ENCODE results near the gene RNF168.
"Not testable (repeated sequence)": the region's sequence is repeated elsewhere in the genome, so short reads cannot be mapped to it uniquely, and the experiment has no call there.

RNF168 gene

DNA sequence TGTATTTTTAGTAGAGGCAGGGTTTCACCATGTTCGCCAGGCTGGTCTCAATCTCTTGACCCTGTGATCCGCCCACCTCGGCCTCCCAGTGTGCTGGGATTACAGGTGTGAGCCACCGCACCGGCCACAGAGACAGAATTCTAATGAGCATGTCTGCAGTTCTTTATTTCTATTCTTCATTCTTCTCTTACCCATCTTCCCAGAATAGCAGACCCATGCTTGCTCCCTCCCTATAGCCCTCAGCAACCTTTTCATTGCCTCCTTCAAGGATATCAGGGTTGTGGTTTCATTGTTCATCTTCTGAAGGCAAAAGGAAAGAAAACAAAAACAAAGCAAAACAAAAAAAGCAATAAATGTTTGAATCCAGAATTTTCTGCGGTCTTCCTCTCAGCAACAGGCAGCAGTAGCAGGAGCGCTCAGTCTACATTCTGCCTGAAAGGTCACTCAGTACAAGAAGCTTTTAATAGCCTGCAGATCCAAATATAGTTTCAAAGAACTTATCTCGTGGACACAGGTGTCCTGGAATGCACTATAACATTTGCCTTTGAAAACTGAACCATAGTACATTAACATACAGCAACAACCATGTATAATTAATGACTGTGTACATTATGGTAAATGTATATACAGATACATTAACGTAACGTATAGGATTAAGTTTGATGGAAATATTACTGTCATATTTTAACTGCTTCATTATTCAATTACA is 11.5 kb upstream of the RNF168 start, which contains the start of gene SMCO1:
Gene SMCO1 (minus strand): TSS at position 434 of the 709 bp plus-strand sequence. CDS start 137 bp downstream, at position 297.
- DNase-seq (no peak), ATAC-seq (no peak)

DNA sequence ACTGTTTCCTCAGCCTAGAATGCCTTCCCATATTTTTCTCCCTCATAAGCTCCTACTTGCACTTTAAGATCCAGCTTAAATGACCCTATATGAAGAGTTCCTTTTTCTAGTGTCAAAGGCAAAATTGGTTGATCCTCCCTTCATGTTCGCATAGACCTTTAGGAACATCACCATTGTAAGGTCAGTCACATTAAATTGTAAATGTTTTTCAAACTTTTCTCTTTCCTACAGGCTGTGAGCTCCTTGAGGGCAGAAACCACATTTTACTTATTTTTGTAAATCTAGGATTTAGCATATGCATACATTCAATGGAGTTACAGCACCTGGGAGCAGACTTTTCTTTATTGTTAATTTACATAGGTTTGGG is 10.8 kb upstream of the RNF168 start:
- ATAC-seq (no peak), DNase-seq (no peak)

DNA sequence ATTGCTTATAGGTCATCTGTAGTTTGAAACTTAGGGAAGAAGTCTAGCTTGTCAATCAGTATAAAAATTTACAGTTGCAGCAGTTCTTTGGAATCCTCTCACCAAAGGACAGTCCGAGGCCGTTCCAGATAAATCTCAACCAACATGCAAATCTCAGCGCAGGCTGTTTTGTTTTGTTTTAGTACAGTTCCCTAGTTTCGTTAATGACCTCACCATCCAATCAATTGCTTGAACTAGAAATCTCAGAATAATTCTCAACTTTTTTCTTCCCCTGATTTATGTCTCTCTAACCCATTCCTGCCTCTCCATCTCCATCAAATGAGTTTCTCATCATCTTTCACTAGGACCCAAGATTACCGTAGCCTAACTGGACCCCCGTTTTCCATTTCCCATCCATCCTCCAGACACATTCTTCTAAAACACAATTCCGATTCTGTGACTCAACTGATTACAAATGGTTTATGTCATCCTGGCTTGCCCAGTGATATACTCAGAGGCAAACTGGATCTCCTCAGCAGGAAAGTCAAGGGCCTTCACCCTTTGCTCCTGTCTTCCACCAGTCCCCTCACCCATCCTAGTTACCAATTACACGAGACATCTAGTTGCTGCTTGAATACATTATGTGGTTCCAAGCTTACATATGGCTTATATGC is 10.3 kb upstream of the RNF168 start:
- ATAC-seq: no peak
- DNase-seq: no peak

DNA sequence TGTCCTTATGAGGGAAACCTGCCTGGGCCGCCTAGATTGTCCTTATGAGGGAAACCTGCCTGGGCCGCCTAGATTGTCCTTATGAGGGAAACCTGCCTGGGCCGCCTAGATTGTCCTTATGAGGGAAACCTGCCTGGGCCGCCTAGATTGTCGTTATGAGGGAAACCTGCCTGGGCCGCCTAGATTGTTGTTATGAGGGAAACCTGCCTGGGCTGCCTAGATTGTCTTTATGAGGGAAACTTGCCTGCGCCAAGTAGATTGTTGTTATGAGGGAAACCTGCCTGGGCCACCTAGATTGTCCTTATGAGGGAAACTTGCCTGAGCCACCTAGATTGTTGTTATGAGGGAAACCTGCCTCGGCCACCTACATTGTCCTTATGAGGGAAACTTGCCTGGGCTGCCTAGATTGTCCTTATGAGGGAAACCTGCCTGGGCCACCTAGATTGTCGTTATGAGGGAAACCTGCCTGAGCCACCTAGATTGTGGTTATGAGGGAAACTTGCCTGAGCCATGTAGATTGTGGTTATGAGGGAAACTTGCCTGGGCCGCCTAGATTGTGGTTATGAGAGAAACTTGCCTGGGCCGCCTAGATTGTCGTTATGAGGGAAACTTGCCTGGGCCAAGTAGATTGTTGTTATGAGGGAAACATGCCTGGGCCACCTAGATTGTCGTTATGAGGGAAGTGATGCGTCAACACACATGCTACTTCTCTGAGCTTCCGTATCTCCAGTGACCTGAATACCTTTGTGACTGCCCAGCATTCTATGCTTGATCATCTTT is 8.3 kb upstream of the RNF168 start:
- DNase-seq, ATAC-seq: not testable (repeated sequence)

DNA sequence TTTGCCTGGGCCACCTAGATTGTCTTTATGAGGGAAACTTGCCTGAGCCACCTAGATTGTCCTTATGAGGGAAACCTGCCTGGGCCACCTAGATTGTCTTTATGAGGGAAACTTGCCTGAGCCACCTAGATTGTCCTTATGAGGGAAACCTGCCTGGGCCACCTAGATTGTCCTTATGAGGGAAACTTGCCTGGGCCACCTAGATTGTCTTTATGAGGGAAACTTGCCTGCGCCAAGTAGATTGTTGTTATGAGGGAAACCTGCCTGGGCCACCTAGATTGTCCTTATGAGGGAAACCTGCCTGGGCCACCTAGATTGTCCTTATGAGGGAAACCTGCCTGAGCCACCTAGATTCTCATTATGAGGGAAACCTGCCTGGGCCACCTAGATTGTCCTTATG is 7.5 kb upstream of the RNF168 start:
- ATAC-seq, DNase-seq: not testable (repeated sequence)

DNA sequence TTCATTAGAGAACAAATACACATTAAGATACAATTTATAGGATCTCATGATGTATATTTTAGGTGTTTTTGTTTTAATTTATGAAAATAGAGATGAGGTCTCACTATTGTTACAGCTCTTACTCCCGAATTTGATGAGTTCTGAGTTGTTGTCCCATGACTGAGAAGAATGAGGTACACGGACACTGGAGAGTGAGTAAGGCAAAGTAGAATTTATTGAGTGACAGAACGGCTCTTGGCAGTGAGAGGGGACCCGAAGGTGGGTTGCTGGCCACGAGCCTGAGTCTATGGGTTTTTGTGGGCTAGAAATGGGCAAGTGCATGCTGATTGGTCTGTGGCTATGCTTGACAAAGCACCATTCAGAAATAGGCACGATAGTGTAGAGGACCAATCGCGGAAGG is 3.1 kb upstream of the RNF168 start:
- no peak for ATAC-seq
- no peak for DNase-seq

DNA sequence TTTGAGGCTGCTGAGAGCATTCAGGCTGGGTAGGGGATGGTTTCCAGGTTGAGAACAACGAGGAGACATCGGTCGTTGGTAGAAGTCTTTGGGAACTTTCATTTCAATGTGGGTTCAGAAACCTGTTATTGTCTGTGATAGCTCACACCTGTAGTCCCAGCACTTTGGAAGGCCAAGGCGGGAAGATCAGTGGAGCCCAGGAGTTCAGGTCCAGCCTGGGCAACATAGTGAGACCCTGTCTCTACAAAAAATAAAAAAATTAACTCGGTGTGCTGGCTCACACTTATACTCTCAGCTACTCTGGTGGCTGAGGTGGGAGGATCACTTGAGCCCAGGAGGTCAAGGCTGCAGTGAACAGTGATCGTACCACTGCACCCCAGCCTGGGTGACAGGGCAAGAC is 988 bp upstream of the RNF168 start:
- DNase-seq (no peak), ATAC-seq (no peak)

DNA sequence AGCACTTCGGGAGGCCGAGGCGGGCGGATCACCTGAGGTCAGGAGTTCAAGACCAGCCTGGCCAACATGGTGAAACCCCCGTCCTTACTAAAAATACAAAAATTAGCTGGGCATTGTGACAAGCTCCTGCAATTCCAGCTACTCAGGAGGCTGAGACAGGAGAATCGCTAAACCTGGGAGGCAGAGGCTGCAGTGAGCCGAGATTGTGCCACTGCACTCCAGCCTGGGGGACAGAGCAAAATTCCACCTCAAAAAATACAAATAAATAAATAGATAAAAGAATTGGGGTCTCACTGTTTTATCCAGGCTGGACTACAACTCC is 470 bp upstream of the RNF168 start:
- DNase-seq, ATAC-seq: not testable (repeated sequence)

DNA sequence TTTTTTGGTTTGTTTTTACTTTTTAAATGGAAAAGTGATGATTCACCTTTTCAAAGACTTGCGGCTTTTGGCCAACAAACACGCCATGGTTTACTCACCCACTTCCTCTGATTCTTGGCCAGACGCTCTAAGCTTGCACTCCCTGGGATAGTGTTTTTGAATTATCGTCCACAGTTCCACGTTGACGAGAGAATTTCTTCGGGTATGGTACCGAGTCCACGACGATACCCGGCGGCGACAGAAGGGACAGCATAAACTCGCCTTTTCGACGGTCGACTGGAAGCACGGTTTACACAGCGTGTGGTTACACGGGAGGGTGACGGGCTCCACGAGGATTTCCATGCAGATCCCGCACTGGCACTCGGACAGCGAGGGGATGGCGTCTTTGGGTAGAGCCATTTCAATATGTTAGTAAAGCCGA is 783 bp downstream of the RNF168 start:
- ATAC-seq: peak; percentile 40

DNA sequence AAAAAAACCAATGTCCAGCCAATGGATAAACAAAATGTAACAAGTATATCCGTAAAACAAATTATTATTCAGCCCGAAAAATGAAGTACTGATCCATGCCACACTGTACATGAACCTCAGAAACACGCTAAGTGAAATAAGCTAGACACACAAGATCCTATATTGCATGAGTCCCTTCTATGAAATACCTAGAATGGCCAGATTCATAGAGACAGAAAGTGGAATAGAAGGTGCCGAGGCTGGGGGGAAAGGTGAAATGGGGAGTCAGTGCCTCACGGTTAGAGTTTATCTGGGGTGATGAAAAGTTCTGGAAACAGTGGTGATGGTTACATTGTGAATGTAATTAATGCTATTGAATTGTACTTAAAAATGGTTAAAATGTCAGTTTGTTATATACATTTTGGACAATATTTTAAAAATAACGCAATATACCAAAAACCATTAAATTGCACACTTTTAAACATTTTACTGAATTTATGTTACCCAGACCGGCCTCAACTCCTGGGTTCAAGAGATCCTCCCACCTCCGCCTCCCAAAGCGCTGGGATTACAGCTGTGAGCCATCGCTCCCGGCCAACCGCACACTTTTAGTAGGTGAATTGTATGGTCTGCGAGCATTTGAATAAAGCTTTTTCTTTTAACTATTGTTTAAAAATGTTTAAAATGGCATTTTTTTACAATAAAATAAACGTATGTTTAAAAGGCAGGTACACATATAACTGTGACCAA is 2.1 kb downstream of the RNF168 start:
- ATAC-seq: no peak
- peak; percentile 27 for DNase-seq

More for the DNA sequence above, 783 bp downstream of the RNF168 start:
- peak; percentile 53 for DNase-seq

DNA sequence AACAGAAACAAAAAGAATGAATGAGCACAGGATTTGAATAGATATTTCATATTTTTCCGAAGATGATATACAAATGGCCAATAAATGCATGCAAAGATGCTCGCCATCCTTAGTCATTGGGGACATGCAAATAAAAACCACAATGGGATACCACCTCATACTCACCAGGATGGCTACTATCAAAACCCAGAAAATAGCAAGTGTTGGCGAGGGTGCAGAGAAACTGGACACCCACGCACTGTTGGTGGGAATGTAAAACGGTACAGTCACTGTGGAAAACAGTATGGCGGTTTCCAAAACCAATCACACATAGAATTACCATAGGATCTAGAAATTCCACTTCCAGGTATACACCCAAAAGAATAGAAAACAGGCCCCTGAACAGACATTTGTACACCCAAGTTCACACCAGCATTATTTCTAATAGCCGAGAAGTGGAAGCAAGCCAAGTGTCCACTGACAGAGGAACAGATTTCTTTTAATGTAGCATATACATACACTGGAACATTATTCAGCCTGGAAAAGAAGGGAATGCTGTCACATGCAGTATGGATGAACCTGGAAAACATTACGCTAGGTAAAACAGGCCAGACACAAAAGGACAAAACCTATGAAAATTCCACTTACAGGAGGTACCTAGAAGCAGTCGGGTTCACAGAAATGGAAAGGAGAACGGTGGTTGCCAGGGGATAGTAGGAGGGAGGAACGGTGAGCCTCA is 3.6 kb downstream of the RNF168 start:
- DNase-seq: peak; percentile 46
- no peak for ATAC-seq

DNA sequence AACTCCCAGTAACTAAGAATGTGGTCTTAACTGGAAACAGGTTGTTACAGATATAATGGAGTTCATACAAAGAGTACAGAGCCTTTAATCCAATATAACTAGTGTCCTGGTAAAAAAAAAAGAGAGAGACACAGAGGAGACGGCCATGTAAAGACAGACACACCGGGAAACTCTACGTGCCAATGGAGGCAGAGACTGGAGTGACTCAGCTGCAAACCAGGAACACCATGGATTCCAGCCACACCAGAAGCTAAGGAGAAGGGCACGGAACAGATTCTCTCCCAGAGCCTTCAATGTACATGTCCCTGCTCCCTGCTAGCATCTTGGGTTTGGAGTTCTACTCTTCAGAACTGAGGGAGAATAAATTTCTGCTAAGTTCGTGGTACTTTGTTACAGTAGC is 4.5 kb downstream of the RNF168 start:
- ATAC-seq (no peak), DNase-seq (no peak)

DNA sequence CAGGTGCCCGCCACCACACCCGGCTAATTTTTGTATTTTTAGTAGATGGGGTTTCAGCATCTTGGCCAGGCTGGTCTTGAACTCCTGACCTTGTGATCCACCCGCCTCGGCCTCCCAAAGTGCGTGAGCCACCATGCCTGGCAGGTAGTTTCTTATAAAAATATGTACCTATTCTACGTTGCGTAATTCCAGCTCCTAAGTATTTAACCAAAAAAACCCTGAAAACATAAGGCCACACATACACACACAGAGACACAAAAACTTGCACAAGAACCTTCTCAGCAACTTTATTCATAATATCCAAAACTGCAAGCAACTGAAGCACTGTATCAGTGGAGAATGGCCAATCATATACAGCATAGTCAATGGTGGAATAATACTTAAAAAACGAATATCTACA is 5.3 kb downstream of the RNF168 start:
- DNase-seq: no peak
- ATAC-seq: no peak

DNA sequence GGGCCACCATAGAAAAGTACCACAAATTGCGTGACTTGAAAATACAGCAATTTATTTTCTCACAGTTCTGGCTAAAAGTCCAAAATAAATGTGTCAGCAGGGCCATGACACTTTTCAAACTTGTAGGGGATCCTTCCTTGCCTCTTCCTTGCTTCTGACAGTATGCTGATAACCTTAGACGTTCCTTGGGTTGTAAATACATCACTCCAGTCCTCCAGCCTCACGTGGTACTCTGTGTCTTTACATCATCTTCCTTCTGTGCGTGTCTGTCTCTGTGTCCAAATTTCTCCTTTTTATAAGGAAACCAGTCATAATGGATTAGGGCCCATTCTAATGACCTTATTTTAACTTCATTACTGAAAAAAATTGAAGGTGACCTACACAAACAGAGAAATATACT is 7.4 kb downstream of the RNF168 start:
- no peak for ATAC-seq
- no peak for DNase-seq

DNA sequence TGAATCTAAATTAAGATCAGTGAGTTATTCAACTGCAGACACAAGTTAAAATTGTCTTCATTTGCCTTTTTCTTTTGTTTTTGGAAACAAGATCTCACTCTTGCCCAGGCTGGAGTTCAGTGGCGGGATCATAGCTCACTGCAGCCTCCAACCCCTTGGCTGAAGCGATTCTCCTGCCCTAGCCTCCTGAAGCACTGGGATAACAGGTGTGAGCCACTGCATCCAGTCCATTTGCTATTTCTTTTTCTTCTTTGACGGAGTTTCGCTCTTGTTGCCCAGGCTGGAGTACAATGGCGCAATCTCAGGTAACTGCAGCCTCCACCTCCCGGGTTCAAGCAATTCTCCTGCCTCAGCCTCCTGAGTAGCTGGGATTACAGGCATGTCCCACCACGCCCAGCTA is 10.3 kb downstream of the RNF168 start:
- ATAC-seq: no peak

DNA sequence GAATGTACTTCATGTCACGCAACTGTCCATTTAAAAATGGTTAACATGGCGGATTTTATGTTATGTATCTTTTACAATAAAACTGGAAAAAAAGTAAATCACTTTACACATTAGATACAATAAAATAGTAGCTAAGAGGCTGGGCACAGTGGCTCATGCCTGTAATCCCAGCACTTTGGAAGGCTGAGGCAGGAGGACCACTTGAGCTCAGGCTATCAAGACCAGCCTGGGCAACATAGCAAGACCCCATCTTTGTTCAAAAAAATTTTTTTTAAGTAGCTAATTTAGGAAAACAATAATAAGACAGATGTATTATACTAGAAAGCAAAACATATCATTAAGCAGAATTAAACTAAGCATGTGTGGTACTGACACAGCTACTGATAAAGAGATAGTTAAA is 11.5 kb downstream of the RNF168 start:
- DNase-seq: no peak
- ATAC-seq: no peak

More for the DNA sequence above, 10.3 kb downstream of the RNF168 start:
- no peak for DNase-seq

DNA sequence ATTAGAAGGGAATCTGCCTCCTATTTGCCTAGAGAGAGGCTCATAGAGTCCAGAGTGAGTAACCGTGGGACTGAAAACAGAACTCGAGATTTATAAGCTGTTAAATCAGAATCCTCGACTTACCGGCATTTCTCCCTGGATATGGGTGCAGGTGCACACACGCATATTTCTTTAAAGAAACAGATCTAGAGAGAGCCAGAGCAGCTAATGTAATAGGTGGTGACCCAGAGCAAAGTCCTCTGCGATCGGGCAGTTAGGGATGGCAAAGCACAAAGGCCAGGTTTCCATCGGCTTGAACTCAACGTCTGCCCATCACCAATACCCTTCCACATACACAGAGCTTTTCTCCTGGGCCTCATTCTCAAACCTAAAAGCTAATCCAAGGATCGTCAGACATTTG is 13.8 kb downstream of the RNF168 start:
- no peak for DNase-seq
- no peak for ATAC-seq

DNA sequence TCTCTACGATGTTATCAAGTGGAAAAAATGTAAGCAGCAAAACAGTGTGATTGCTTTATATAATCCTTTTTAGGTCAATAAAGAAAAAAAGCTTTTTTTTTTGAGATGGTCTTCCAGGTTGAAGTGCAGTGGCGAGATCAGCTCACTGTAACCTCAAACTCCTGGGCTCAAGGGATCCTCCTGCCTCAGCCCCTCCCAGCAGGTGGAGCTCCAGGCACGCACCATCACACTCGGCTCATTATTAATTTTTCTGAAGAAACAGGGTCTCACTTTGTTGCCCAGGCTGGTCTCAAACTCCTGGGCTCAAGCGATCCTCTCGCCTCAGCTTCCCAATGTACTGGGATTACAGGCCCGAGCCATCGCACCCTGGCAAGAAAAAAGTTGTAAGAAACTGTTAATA is 17.3 kb downstream of the RNF168 start:
- DNase-seq: peak; percentile 27
- no peak for ATAC-seq

DNA sequence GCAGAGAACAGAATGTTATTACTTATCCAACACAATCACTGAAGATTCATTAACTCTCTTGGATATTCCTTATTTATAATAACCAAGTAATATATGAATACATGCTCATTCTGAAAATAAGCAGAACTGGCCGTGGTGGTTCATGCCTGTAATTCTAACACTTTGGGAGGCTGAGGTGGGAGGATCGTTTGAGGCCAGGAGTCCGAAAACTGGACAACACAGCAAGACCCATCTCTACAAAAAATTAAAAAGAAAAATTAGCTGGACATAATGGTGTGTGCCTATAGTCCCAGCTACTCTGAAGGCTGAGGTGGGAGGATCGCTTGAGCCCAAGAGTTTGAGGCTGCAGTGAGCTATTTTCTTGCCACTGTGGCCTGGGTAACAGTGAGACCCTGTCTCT is 25.9 kb downstream of the RNF168 start:
- no peak for ATAC-seq
- DNase-seq: no peak

DNA sequence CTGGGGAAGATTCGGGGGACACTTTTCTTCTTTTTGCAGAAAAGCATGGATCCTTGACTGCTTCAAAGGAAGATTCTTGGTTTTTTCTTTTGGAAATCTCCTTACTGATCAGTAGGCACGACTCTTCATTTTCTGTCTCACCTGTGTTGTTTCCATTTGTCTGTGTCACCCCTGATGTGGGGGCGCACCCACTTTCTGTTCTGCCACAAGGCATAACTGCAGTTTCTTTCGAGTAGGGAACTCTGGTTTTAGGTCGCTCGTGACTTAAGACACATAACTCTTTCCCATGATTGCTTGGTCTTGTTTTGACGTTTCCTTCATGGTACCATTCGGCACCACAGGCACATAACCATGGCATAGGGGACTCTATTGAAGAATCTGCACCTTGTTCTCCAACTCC is 31.3 kb downstream of the RNF168 start:
- ATAC-seq (no peak), DNase-seq (no peak)

DNA sequence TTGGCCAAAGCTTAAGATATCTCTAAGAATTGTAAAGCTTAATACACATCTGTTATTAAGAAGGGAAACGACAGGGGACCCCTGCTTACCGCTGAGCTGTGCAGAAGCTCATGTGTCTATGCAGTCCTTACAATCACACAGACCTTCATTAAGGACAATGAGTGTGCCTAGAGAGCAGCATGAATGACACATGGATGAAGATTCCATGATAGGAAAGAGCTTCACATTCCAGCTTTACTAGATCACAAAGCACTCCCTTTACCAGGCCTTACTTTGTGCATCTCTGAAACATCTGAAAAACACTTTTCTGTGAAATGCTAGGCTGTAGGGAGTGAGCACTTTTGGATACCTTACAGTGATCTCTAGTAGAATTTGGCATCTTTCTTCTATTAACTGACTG is 32.0 kb downstream of the RNF168 start:
- ATAC-seq (no peak), DNase-seq (no peak)

DNA sequence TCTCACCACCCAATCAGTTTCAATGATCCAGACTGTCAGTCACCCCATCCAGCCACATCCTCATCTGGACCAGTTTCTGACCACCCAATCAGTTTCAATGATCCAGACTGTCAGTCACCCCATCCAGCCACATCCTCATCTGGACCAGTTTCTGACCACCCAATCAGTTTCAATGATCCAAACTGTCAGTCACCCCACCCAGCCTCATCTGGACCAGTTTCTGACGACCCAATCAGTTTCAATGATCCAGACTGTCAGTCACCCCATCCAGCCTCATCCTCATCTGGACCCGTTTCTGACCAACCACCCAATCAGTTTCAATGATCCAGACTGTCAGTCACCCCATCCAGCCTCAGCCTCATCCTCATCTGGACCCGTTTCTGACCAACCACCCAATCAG is 33.4 kb downstream of the RNF168 start:
- not testable (repeated sequence) for ATAC-seq, DNase-seq

Data from stimulated activated naive CD8-positive, alpha-beta T cell treated with anti-CD3 and anti-CD28 coated beads, Interleukin-15, Interleukin-2, amounts not matched to agents 100 U/mL and 50 U/mL, for 24 hours (primary cell).